B cell (primary cell): ENCODE data around the gene MCHR2. TPM values are rescaled to one million over a fixed set of nuclear protein-coding genes. Genes with fewer than 3 reads are reported as not detected.

Experiments used
- ATAC-seq: fragments of 200-7000 bp; cut with Tn5 transposase; one replicate; pipeline ENCODE4 v1.10.0; 2021; ENCODE audit warnings: low read depth, mild to moderate bottlenecking, moderate number of reproducible peaks, moderate library complexity
- CTCF ChIA-PET: fragments of 350-600 bp; sonication (Branson Sonifier 250); formaldehyde crosslinking; loops from one replicate; lab custom pipeline; 2021; ENCODE audit warnings: antibody characterized with exemption, inconsistent platforms; lab: Charles Lee
- POLR2A ChIA-PET: fragments of 350-600 bp; sonication (Branson Sonifier 250); formaldehyde crosslinking; loops from one replicate; lab custom pipeline; 2021; ENCODE audit warnings: antibody characterized with exemption; lab: Charles Lee
- DNase-seq: peaks from one replicate; pipeline ENCODE4 v3.0.0; 2013
- H2AFZ ChIP-seq: 2 replicates; pipeline ENCODE4 v1.6.1; 2012; ENCODE audit warnings: mild to moderate bottlenecking, low read depth, low read length; ENCODE audit not compliant: insufficient read depth, poor library complexity, severe bottlenecking
- H3K27ac ChIP-seq, 2 donors: 1 replicate in 1 of 2; 2 replicates in 1 of 2; pipeline ENCODE4 v1.5.1; 2012 to 2013; ENCODE audit warnings: low read length in 2 of 2, mild to moderate bottlenecking in 2 of 2, moderate library complexity in 1 of 2
- H3K27me3 ChIP-seq, 4 experiments: fragments of 200-600 bp in 1 of 4; sonication (generic) in 1 of 4; replicated peaks in 1 of 4; 1 replicate in 2 of 4; 2 replicates in 2 of 4; pipeline versions ENCODE4 v1.6.1 to v1.7.0; 2013 to 2016; ENCODE audit warnings: low read length in 3 of 4, mild to moderate bottlenecking in 2 of 4, mixed read lengths in 1 of 4, moderate library complexity in 1 of 4; ENCODE audit not compliant: insufficient read depth in 4 of 4, control insufficient read depth in 3 of 4; ENCODE audit errors: control extremely low read depth in 1 of 4
- H3K36me3 ChIP-seq, 2 experiments: replicated peaks in 1 of 2; 1 replicate in 1 of 2; 2 replicates in 1 of 2; pipeline versions ENCODE4 v1.6.1 to v1.7.1; 2013; ENCODE audit warnings: low read length in 1 of 2; ENCODE audit not compliant: insufficient read depth in 2 of 2, control insufficient read depth in 1 of 2; ENCODE audit errors: control extremely low read depth in 1 of 2, extremely low read depth in 1 of 2
- H3K4me1 ChIP-seq, 2 donors: fragments of 200-600 bp in 1 of 2; sonication (generic) in 1 of 2; 1 replicate in 1 of 2; 2 replicates in 1 of 2; pipeline versions ENCODE4 v1.5.1 to v1.6.1; 2013 to 2017; ENCODE audit warnings: low read length in 2 of 2; ENCODE audit not compliant: control insufficient read depth in 2 of 2, insufficient read depth in 2 of 2
- H3K4me2 ChIP-seq: replicated peaks from 2 replicates; pipeline ENCODE3; 2012; ENCODE audit warnings: mild to moderate bottlenecking, low read depth, low read length; ENCODE audit not compliant: poor library complexity, severe bottlenecking
- H3K4me3 ChIP-seq, 5 experiments: fragments of 200-600 bp in 1 of 5; sonication (generic) in 1 of 5; 1 replicate in 3 of 5; 2 replicates in 2 of 5; pipeline versions ENCODE4 v1.5.1 to v1.7.0; 2011 to 2016; ENCODE audit warnings: low read length in 4 of 5, mild to moderate bottlenecking in 4 of 5, low read depth in 2 of 5, control low read depth in 1 of 5, moderate library complexity in 1 of 5; ENCODE audit not compliant: insufficient read depth in 1 of 5; ENCODE audit errors: control extremely low read depth in 1 of 5, extremely low read depth in 1 of 5
- H3K79me2 ChIP-seq: fragments of 200-600 bp; sonication (generic); one replicate; pipeline ENCODE4 v1.6.0; 2016; ENCODE audit warnings: low read length; ENCODE audit not compliant: control insufficient read depth, insufficient read depth
- H3K9ac ChIP-seq: fragments of 200-600 bp; sonication (generic); 2 replicates; pipeline ENCODE4 v1.6.1; 2017; ENCODE audit warnings: mild to moderate bottlenecking, low read length, moderate library complexity
- H3K9me3 ChIP-seq, 3 donors: one replicate each; pipeline versions ENCODE4 v1.6.1 to v1.7.1; 2013; ENCODE audit warnings: low read length in 2 of 3; ENCODE audit not compliant: control insufficient read depth in 2 of 3, insufficient read depth in 1 of 3; ENCODE audit errors: control extremely low read depth in 1 of 3
- H4K20me1 ChIP-seq: 2 replicates; pipeline ENCODE4 v1.6.0; 2012; ENCODE audit warnings: mild to moderate bottlenecking, low read length; ENCODE audit not compliant: insufficient read depth, control insufficient read depth, poor library complexity, severe bottlenecking
- H3K27ac Mint-ChIP-seq: one replicate; pipeline ENCODE4 v1.8.0; 2021; ENCODE audit warnings: mixed read lengths
- H3K27me3 Mint-ChIP-seq: one replicate; pipeline ENCODE4 v1.8.0; 2021; ENCODE audit warnings: mixed read lengths
- H3K4me1 Mint-ChIP-seq: one replicate; pipeline ENCODE4 v1.8.0; 2021; ENCODE audit warnings: mixed read lengths
- H3K4me3 Mint-ChIP-seq: one replicate; pipeline ENCODE4 v1.8.0; 2021; ENCODE audit warnings: mixed read lengths
- H3K9me3 Mint-ChIP-seq: one replicate; pipeline ENCODE4 v1.8.0; 2022; ENCODE audit warnings: mixed read lengths; ENCODE audit not compliant: insufficient read depth
- EZH2 ChIP-seq: IDR thresholded peaks from 2 replicates; pipeline ENCODE4 v1.6.1; 2012; ENCODE audit warnings: borderline replicate concordance, low read depth, mild to moderate bottlenecking, moderate library complexity, low read length; ENCODE audit not compliant: insufficient read depth, poor library complexity, severe bottlenecking
- WGBS: methylation state at CpG from one replicate; pipeline ENCODE4 v1.1.5; 2013; ENCODE audit warnings: missing lambda C conversion rate; ENCODE audit not compliant: insufficient coverage; 5-methylcytosine and 5-hydroxymethylcytosine counted together
- intact Hi-C: fragments of 100-400 bp; cut with micrococcal nuclease; formaldehyde crosslinking; loops from one replicate; pipeline ENCODE4 v1.10.0; 2022
- polyA plus RNA-seq: library from polyadenylated mRNA; depleted of rRNA; stranded (reverse); fragments of >200 nt; gene quantifications from 2 replicates; pipeline ENCODE4 v1.2.3, GENCODE V29; 2012
- total RNA-seq, 2 donors: library from RNA; stranded (reverse); fragments of 120-200 nt in 1 of 2; gene quantifications; 1 replicate in 1 of 2; 2 replicates in 1 of 2; pipeline versions ENCODE4 v1.2.3 to v1.2.4, GENCODE V29; 2013 to 2022
- TF ChIP-seq, protein P1 (sequence below): fragments of 200-600 bp; IDR thresholded peaks from one replicate; pipeline ENCODE4 v1.8.0; 2022; ENCODE audit warnings: antibody characterized with exemption, mild to moderate bottlenecking

MCHR2 gene
- total and polyA plus RNA-seq, 2 donors (not counting 1 experiment from before 2014, with no cell fraction given), result not detected

DNA sequence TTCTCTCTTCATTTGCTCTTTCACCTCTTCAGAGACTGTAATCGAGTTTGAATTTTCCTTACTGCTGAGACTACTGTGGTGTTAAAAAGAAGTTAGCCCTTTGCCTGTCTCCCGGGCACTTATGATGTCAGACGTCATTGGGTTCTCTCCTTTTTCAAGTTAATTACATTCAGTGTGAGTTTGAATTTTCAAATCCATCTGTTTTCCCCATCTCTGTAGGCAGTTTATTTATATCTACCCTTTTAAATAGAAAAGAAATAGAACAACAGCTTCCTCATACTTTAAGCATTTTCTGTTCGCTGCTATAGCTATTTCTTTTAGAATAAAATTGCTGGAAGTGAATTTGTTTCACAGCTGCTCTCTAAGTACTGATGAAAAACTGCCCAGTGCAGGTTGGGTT, 81.4 kb downstream of the MCHR2 start:
- no peaks in the 10 kb centered on the region for H3K4me1 Mint-ChIP-seq
- intact Hi-C loops, result no loop called here
- no peaks in the 10 kb centered on the region for H3K36me3 ChIP-seq

DNA sequence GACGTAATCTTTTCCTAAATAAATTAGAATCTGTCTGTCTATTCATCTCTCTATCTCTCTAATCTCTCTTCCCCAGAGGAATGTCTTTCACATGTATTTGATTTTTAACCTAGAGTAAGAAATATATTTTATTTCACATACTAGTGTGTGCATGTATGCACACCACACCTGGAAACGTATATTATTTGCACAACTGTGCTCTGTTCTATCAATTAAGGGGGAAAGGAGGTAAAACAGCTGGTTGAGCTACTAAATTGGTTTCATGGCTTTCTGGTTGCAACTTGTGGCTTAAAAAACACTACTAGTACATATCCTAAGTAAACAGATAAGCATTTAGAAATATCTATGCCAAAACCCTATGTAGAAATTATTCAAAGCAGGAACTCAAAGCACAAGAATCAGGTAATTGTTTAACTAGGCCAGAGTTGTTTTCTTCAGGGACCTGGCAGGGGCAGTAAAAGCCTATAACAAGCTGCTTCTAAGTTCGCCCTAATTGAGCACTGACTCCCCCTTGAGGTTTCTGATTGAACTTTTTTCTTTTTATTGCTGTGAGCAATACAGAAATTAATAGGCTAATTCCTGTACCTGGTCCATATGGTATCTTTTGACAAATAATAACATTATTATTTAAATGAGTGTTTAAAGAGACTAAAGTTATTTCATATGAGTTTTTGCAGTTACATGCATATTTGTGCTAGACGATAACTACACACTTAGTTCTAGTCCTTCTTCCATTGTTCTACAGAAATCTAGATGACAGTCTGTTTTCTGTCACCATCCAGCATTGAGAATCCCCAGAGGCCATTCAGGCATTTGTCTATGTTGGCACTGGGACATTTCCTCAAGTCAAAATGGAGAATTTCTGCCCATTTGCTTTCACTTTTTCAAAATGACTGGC, 88.6 kb downstream of the MCHR2 start:
- Histone ChIP-seq H3K4me2 (no peak overlapping the region), H3K36me3 (no peaks in the 10 kb centered on the region), H3K27me3 (no peaks in the 10 kb centered on the region), H3K9ac (no peak overlapping the region), H3K79me2 (no peaks in the 10 kb centered on the region), H3K9me3 (no peaks in the 10 kb centered on the region), H3K4me3 (no peak overlapping the region), H4K20me1 (no peaks in the 10 kb centered on the region), H3K27ac (no peak overlapping the region), H2AFZ (no peak overlapping the region), H3K4me1 (no peaks in the 10 kb centered on the region)
- Mint-ChIP-seq H3K9me3 (no peaks in the 10 kb centered on the region), H3K4me3 (no peak overlapping the region), H3K4me1 (no peaks in the 10 kb centered on the region), H3K27ac (no peak overlapping the region), H3K27me3 (peaks cover 9% of the 10 kb centered on the region)
- TF ChIP-seq, protein P1, sequence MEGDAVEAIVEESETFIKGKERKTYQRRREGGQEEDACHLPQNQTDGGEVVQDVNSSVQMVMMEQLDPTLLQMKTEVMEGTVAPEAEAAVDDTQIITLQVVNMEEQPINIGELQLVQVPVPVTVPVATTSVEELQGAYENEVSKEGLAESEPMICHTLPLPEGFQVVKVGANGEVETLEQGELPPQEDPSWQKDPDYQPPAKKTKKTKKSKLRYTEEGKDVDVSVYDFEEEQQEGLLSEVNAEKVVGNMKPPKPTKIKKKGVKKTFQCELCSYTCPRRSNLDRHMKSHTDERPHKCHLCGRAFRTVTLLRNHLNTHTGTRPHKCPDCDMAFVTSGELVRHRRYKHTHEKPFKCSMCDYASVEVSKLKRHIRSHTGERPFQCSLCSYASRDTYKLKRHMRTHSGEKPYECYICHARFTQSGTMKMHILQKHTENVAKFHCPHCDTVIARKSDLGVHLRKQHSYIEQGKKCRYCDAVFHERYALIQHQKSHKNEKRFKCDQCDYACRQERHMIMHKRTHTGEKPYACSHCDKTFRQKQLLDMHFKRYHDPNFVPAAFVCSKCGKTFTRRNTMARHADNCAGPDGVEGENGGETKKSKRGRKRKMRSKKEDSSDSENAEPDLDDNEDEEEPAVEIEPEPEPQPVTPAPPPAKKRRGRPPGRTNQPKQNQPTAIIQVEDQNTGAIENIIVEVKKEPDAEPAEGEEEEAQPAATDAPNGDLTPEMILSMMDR, result peak; percentile 62
- no peak for TF ChIP-seq EZH2
- DNase-seq (peak; percentile 10), ATAC-seq (no peak)
- WGBS, result 100% methylated on average over 1 of the region's 4 CpGs
- POLR2A ChIA-PET, result no interaction called here
- CTCF ChIA-PET, result interaction anchor here (0.7 kb wide), 1 partner anchor 96 kb away, joined by 3 read pairs; no protein-coding TSS in a partner anchor
- intact Hi-C loops, result loop anchor here (5.0 kb wide), 1 partner anchor 438 kb away; no protein-coding TSS in a partner anchor

More for the DNA sequence above, 81.4 kb downstream of the MCHR2 start:
- no peaks in the 10 kb centered on the region for H3K4me1 ChIP-seq
- no peak overlapping the region for H3K9ac ChIP-seq
- no peak overlapping the region for H3K27ac Mint-ChIP-seq
- CTCF ChIA-PET, result no interaction called here
- H3K4me2 ChIP-seq, result no peak overlapping the region
- no peak for TF ChIP-seq EZH2
- TF ChIP-seq, protein P1, result no peak
- H3K27me3 ChIP-seq, result no peaks in the 10 kb centered on the region
- POLR2A ChIA-PET, result no interaction called here
- H3K4me3 ChIP-seq, result no peak overlapping the region
- H4K20me1 ChIP-seq, result no peaks in the 10 kb centered on the region
- no peak for DNase-seq
- no peak overlapping the region for H2AFZ ChIP-seq
- H3K79me2 ChIP-seq, result no peaks in the 10 kb centered on the region
- H3K9me3 Mint-ChIP-seq, result no peaks in the 10 kb centered on the region
- H3K9me3 ChIP-seq, result no peaks in the 10 kb centered on the region
- no peak for ATAC-seq
- peaks cover 4% of the 10 kb centered on the region for H3K27me3 Mint-ChIP-seq
- no CpG with 5 or more reads among the region's 4 CpGs for WGBS
- no peak overlapping the region for H3K4me3 Mint-ChIP-seq
- no peak overlapping the region for H3K27ac ChIP-seq
